A549 treated with RU486 at 1 μM for 4 hours (cell line): Measurements from ENCODE around the gene FAM47E. TPM values are rescaled to one million over a fixed set of nuclear protein-coding genes. Genes with fewer than 3 reads are reported as not detected.

Experiments
- total RNA-seq: library from RNA; stranded (reverse); fragments of 200-300 nt; extraction: Qiagen RNA extraction; gene quantifications from 5 replicates; pipeline ENCODE4 v1.2.3, GENCODE V29; 2022; ENCODE audit warnings: low read depth

FAM47E gene, protein sequence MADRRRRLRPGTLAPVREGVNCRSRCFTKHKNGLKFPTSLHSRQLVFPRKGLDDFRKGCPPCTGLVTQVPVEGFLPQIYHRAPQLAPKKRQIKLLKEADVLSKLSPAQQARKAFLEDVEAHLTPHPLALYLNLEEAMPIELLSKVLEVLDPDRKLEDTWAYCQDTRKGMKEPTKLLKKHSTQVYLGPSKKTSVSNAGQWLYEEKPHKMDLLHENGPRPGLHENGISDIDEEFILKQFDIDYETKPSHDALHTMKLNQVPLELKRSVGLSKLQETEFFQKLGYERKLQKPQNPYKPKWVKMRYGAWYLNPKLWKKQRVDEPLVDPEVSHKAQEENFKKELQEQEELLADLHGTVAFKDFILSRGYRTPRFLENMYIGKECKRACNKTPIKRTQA
- 0.13 to 0.33 TPM (median 0.19 TPM) in 4 of 5 replicates, not detected in the other for total RNA-seq

DNA sequence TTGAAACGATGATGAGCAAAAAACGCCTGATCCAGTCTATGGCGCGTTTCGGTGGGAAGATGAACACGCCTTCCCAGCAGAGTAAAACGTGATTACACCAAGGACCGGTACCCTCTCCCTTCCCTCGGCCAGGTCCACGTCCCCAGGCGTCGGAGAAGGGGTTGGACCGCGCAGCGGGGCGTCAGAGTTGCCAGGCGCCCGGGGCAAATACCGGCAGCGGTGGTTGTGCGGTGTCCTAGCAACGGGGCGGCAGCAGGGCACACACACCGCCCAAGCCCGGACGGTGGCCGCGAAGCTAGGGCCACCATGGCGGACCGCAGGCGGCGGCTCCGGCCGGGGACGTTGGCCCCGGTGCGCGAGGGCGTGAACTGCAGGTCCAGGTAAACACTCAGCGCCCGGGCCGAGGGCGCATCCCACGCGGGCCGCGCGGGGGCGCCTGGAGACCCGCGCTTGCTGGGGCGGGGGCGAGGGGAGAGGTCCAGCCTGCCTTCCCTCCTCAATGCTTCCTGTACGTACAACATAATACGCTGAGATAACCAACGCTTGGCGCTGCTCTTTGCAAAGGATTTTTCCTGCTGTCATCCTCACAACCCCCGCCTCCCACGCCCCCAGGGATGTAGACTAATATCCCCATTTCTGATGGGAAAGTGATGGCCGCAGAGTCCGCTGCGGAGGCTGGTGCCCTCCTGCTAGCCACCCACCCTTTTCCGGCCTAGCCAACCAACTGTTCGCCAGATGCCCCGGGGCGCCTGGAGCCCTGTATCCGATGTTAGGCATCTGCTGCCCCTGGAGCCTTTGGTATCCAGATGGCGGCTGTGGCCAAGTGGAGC is at the start of gene FAM47E:
Gene FAM47E (plus strand): TSS at position 281 of the 830 bp plus-strand sequence. CDS start 26 bp downstream, at position 307.

DNA sequence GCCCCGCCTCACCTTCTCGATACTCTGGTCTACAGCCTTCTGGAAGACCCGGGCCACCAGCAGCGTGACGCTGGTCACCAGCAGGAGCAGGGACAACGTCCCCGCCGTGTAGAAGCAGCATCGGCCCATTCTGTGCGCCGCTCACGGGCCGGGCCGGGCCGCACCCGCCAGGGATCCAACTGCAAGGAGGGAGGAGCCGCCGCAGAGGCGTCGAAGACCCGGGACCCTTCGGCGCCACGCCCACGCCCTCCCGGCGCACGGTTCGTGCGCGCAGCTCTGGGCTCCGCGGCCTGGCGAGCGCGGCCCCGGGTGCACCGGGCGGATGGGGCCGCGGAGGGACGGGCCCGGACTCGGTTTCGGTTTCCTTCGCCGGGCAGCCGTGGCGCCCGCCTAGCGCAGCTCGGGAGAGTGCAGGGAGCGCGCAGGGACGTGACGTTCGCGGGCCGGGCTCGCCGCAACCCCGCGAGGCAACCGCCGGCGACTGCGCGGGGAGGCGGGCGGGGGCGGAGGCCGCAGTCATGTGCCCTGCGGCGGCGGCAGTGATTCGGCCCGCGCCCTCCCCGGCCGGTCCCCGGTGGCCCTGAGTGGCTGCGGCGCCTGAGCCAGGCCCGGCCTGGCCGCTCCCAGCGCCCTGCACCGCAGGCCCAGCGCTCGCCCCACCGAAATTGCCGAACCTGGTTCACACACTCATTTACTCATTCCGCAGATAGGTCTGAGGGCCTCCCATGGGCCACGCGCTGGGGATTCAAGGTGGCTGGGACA is 37.9 kb upstream of the FAM47E start, which contains the start of gene SCARB2:
Gene SCARB2 (minus strand): TSS at position 410 of the 762 bp plus-strand sequence. CDS start 281 bp downstream, at position 129.

DNA sequence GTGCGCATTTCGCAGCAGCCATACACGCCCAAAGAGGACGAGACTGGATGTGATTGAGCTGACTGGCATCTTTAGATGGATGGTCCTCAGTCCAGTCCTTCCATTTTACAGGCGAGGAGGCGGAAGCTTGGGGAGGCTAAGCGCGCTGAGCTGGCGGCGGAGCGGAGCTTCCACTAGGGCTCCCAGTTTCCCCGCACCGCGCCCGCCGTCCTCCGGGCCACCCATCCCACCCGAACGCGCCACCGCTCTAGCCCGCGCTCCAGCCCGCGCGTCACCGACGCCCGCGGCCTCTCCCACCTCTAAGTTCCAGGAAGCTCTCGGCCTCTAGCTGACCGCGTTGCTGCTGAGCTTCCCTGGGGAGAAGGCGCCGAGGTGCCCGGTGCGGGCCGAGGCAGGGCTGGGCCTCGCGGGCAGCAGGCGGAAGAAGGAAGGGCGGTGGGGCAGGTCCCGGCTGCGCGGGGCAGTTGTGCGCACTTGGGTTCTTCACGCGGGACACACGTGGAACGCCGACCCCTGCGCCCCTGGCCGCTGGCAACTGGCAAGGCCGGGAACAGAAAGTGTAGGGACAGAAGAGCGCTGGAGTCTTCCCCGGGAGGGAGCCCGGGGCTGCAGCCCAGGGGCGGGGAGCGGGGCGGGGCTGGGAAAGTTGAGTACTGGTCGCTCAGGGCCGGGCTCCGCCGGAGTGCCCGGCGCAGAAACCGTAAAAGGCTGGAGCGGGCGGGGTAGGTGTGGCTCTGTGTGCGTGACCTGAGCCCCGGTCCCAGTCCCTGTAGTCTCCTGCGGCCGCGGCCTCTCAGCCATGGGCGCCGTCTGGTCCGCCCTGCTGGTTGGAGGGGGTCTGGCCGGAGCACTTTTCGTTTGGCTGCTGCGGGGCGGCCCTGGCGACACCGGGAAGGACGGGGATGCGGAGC is 54.7 kb downstream of the FAM47E start, which contains the start of gene STBD1:
Gene STBD1 (plus strand): TSS at position 763 of the 911 bp plus-strand sequence. CDS start 37 bp downstream, at position 800.

Other genes starting within 250 kb of the FAM47E start
- not detected in 5 replicates for gene CXCL9, start 244.2 kb upstream of the FAM47E start, total RNA-seq
- gene CXCL10, start 228.2 kb upstream of the FAM47E start, total RNA-seq: 0.08 to 0.27 TPM (median 0.13 TPM) in 3 of 5 replicates, not detected in the others
- 0.19 to 0.27 TPM (median 0.20 TPM) in 3 of 5 replicates, not detected in the others for gene CXCL11, start 215.7 kb upstream of the FAM47E start, total RNA-seq
- not detected in 5 replicates for gene ART3, start 177.0 kb upstream of the FAM47E start, total RNA-seq
- 24.1 to 42.6 TPM (median 32.2 TPM) in 5 replicates for gene NUP54, start 103.3 kb upstream of the FAM47E start, total RNA-seq
- 42.9 to 53.8 TPM (median 52.3 TPM) in 5 replicates for gene SCARB2, start 37.9 kb upstream of the FAM47E start, total RNA-seq
- 6.0 to 8.6 TPM (median 8.6 TPM) in 5 replicates for gene STBD1, start 55.0 kb downstream of the FAM47E start, total RNA-seq
- gene CCDC158, start 169.4 kb downstream of the FAM47E start, total RNA-seq: not detected in 5 replicates
- 3.7 to 6.8 TPM (median 5.9 TPM) in 5 replicates for gene SHROOM3, start 183.5 kb downstream of the FAM47E start, total RNA-seq